Midbrain (tissue), 1 donor: ENCODE data around the gene MMP1.

ENCODE experiments used
- DNase-seq: peaks from one replicate; lab custom pipeline; 2025; lab: John Stamatoyannopoulos, UW

The MMP1 gene

GRCh38 chr11:102798012-102798746 lies at the start of gene MMP1:
Gene MMP1 (minus strand): TSS chr11:102798160. CDS start chr11:102798092, 68 bp downstream.
- no peak for DNase-seq

- DNase-seq = no peak
Measured at GRCh38 chr11:102846292-102846691, 48.3 kb upstream of the MMP1 start.

- DNase-seq = no peak
Measured at GRCh38 chr11:102843489-102843888, 45.5 kb upstream of the MMP1 start, which contains the start of gene MMP3. Gene MMP3 (minus strand): TSS chr11:102843609. CDS start chr11:102843546, 63 bp downstream.

GRCh38 chr11:102842930-102843329 lies 45.0 kb upstream of the MMP1 start:
- DNase-seq = no peak

- DNase-seq = no peak
Measured at GRCh38 chr11:102840018-102840417, 42.1 kb upstream of the MMP1 start.

GRCh38 chr11:102837646-102838045 lies 39.7 kb upstream of the MMP1 start:
- DNase-seq = no peak

GRCh38 chr11:102837156-102837555 lies 39.2 kb upstream of the MMP1 start:
- no peak for DNase-seq

- no peak for DNase-seq
Measured at GRCh38 chr11:102836290-102836875, 38.4 kb upstream of the MMP1 start.

GRCh38 chr11:102833731-102834130 lies 35.8 kb upstream of the MMP1 start:
- DNase-seq = no peak

GRCh38 chr11:102832612-102833011 lies 34.7 kb upstream of the MMP1 start:
- DNase-seq = no peak

- no peak for DNase-seq
Measured at GRCh38 chr11:102831489-102832440, 33.8 kb upstream of the MMP1 start.

- DNase-seq = no peak
Measured at GRCh38 chr11:102831128-102831488, 33.1 kb upstream of the MMP1 start.

GRCh38 chr11:102830001-102830727 lies 32.2 kb upstream of the MMP1 start:
- DNase-seq = no peak

GRCh38 chr11:102829316-102830000 lies 31.5 kb upstream of the MMP1 start:
- no peak for DNase-seq

- no peak for DNase-seq
Measured at GRCh38 chr11:102824556-102824955, 26.6 kb upstream of the MMP1 start.

GRCh38 chr11:102819491-102819890 lies 21.5 kb upstream of the MMP1 start:
- DNase-seq = no peak

- DNase-seq = no peak
Measured at GRCh38 chr11:102813484-102813883, 15.5 kb upstream of the MMP1 start.

GRCh38 chr11:102812188-102812587 lies 14.2 kb upstream of the MMP1 start:
- no peak for DNase-seq

- DNase-seq = no peak
Measured at GRCh38 chr11:102810950-102811660, 13.1 kb upstream of the MMP1 start.

- DNase-seq = no peak
Measured at GRCh38 chr11:102809971-102810370, 12.0 kb upstream of the MMP1 start.

- DNase-seq = no peak
Measured at GRCh38 chr11:102807921-102808320, 10.0 kb upstream of the MMP1 start.
